ENCODE measurements around the gene DNAI4. TPM values are rescaled to one million over a fixed set of nuclear protein-coding genes. Genes with fewer than 3 reads are reported as not detected.
"Not testable (repeated sequence)": the region's sequence is repeated elsewhere in the genome, so short reads cannot be mapped to it uniquely, and the experiment has no call there.

The DNAI4 gene
- total RNA-seq, 1 donor from 2014 or later, result 1.3 TPM

GRCh38 chr1:66833112-66833511 is 91.5 kb downstream of the DNAI4 start:
- Histone ChIP-seq H3K4me3 (ENCODE audit: low read depth, low read length) (no peak overlapping the region), H3K36me3 (ENCODE audit: control insufficient read depth, insufficient read depth, low read length) (no peaks in the 10 kb centered on the region), H3K27me3 (ENCODE audit: control insufficient read depth, insufficient read depth, low read length) (no peaks in the 10 kb centered on the region)
- TF ChIP-seq CTCF (IDR thresholded peaks at IDR 0.05; ENCODE audit: insufficient read depth, low read length, severe bottlenecking), result no peak
- DNase-seq (ENCODE audit: low read depth) (no peak), FAIRE-seq (no peak)

- Histone ChIP-seq H3K36me3 (ENCODE audit: control insufficient read depth, insufficient read depth, low read length) (no peaks in the 10 kb centered on the region), H3K4me3 (ENCODE audit: low read depth, low read length) (no peak overlapping the region), H3K27me3 (ENCODE audit: control insufficient read depth, insufficient read depth, low read length) (no peaks in the 10 kb centered on the region)
- DNase-seq (ENCODE audit: low read depth) (peak; percentile 54), FAIRE-seq (no peak)
- TF ChIP-seq CTCF (IDR thresholded peaks at IDR 0.05; ENCODE audit: insufficient read depth, low read length, severe bottlenecking), result no peak
Observed at GRCh38 chr1:66831529-66832239, 93.0 kb downstream of the DNAI4 start.

GRCh38 chr1:66824771-66825170 is 99.9 kb downstream of the DNAI4 start:
- no peak for DNase-seq (ENCODE audit: low read depth)
- FAIRE-seq, result no peak
- Histone ChIP-seq H3K36me3 (ENCODE audit: control insufficient read depth, insufficient read depth, low read length) (no peaks in the 10 kb centered on the region), H3K4me3 (ENCODE audit: low read depth, low read length) (no peak overlapping the region), H3K27me3 (ENCODE audit: control insufficient read depth, insufficient read depth, low read length) (no peaks in the 10 kb centered on the region)
- TF ChIP-seq CTCF (IDR thresholded peaks at IDR 0.05; ENCODE audit: insufficient read depth, low read length, severe bottlenecking), result no peak

GRCh38 chr1:66809736-66810326 is 114.8 kb downstream of the DNAI4 start:
- Histone ChIP-seq H3K36me3 (ENCODE audit: control insufficient read depth, insufficient read depth, low read length) (no peaks in the 10 kb centered on the region), H3K27me3 (ENCODE audit: control insufficient read depth, insufficient read depth, low read length) (no peaks in the 10 kb centered on the region), H3K4me3 (ENCODE audit: low read depth, low read length) (no peak overlapping the region)
- DNase-seq (ENCODE audit: low read depth), result peak; percentile 2
- FAIRE-seq, result no peak
- TF ChIP-seq CTCF (IDR thresholded peaks at IDR 0.05; ENCODE audit: insufficient read depth, low read length, severe bottlenecking), result no peak

GRCh38 chr1:66809245-66809644 is 115.4 kb downstream of the DNAI4 start:
- no peaks in the 10 kb centered on the region for H3K36me3 ChIP-seq (ENCODE audit: control insufficient read depth, insufficient read depth, low read length)
- DNase-seq (ENCODE audit: low read depth) (no peak), FAIRE-seq (no peak)
- TF ChIP-seq CTCF (IDR thresholded peaks at IDR 0.05; ENCODE audit: insufficient read depth, low read length, severe bottlenecking), result no peak
- H3K27me3 ChIP-seq (ENCODE audit: control insufficient read depth, insufficient read depth, low read length), result no peaks in the 10 kb centered on the region
- no peak overlapping the region for H3K4me3 ChIP-seq (ENCODE audit: low read depth, low read length)

GRCh38 chr1:66795839-66796238 is 128.8 kb downstream of the DNAI4 start:
- FAIRE-seq; H3K4me3 ChIP-seq (ENCODE audit: low read depth, low read length); H3K27me3 ChIP-seq (ENCODE audit: control insufficient read depth, insufficient read depth, low read length); DNase-seq (ENCODE audit: low read depth); H3K36me3 ChIP-seq (ENCODE audit: control insufficient read depth, insufficient read depth, low read length): not testable (repeated sequence)

Data from bronchial epithelial cell (primary cell).